Measurements from ENCODE around the gene PPARG. TPM values are rescaled to one million over a fixed set of nuclear protein-coding genes. Genes with fewer than 3 reads are reported as not detected.

PPARG gene
- total and polyA plus RNA-seq, 4 donors = 8.3 to 41.4 (median 26.2) TPM

DNA sequence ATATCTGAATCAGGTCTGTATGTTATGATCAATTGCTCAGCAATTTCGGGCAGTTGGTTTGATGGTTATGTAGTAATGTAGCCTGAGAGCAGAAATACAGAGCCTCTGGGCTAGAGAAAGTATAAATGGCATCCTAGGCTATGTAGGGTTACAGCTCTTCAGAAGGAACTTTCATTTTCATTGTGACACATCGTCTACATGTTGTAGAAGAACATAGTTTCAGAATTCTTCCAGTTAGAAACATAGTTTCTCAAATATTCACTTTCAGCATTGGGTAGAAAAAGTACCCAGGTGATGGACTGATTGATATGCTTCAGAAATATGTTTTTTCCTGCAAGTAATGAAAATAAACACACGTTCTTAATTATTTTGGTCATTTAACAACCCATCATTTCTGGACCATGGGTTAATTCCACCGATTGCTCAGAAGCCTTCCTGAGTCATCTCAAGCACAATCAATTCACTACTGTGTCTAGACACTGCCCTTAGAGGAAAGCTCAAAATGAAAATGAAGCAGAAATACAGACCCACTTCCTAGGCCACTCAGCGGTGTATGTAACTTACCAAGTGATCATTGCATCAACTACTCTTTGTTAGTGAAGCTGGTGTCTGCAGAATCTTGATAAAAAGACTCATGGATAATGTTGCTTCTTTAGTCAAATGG lies 106.6 kb downstream of the PPARG start:
- 71 to 76% methylated on average over 5 of the region's 5 CpGs for WGBS, 2 donors
- H3K36me3 ChIP-seq (ENCODE audit: control insufficient read depth in 4 of 4, insufficient read depth in 4 of 4, low read length in 4 of 4) = no peaks in the 10 kb centered on the region
- H3K27me3 ChIP-seq (ENCODE audit: control insufficient read depth in 3 of 3, insufficient read depth in 3 of 3, low read length in 2 of 3) = peaks cover 0 to 2% (median 0%) of the 10 kb centered on the region in 3 donors
- DNase-seq (no peak), ATAC-seq (ENCODE audit: insufficient read depth, low FRiP score) (no peak)
- H3K4me3 ChIP-seq = no peak overlapping the region
- H3K9me3 ChIP-seq (ENCODE audit: control insufficient read depth in 4 of 4, insufficient read depth in 3 of 4, low read length in 3 of 4) = no peaks in the 10 kb centered on the region
- no peak overlapping the region for H3K27ac ChIP-seq (ENCODE audit: low read depth in 1 of 2, low read length in 1 of 2)
- no peak for TF ChIP-seq CTCF (IDR thresholded peaks at IDR 0.05; ENCODE audit: control extremely low read depth, extremely low read depth)
- H3K9ac ChIP-seq (ENCODE audit: insufficient read depth in 1 of 2, low read length in 2 of 2) = no peak overlapping the region
- peaks cover 0 to 40% (median 8%) of the 10 kb centered on the region in 5 donors for H3K4me1 ChIP-seq (ENCODE audit: control insufficient read depth in 5 of 5, insufficient read depth in 5 of 5, low read length in 5 of 5)

GRCh38 chr3:12396471-12396870 lies 107.6 kb downstream of the PPARG start:
- H3K36me3 ChIP-seq (ENCODE audit: control insufficient read depth in 4 of 4, insufficient read depth in 4 of 4, low read length in 4 of 4) = no peaks in the 10 kb centered on the region
- H3K9ac ChIP-seq (ENCODE audit: insufficient read depth in 1 of 2, low read length in 2 of 2) = no peak overlapping the region
- H3K4me3 ChIP-seq = no peak overlapping the region
- H3K9me3 ChIP-seq (ENCODE audit: control insufficient read depth in 4 of 4, insufficient read depth in 3 of 4, low read length in 3 of 4) = no peaks in the 10 kb centered on the region
- peaks cover 0 to 2% (median 0%) of the 10 kb centered on the region in 3 donors for H3K27me3 ChIP-seq (ENCODE audit: control insufficient read depth in 3 of 3, insufficient read depth in 3 of 3, low read length in 2 of 3)
- ATAC-seq (ENCODE audit: insufficient read depth, low FRiP score) (no peak), DNase-seq (no peak)
- no peak overlapping the region for H3K27ac ChIP-seq (ENCODE audit: low read depth in 1 of 2, low read length in 1 of 2)
- WGBS, 2 donors = 58 to 73% methylated on average over 6 of the region's 6 CpGs
- TF ChIP-seq CTCF (IDR thresholded peaks at IDR 0.05; ENCODE audit: control extremely low read depth, extremely low read depth) = no peak
- H3K4me1 ChIP-seq (ENCODE audit: control insufficient read depth in 5 of 5, insufficient read depth in 5 of 5, low read length in 5 of 5) = peaks cover 0 to 36% (median 8%) of the 10 kb centered on the region in 5 donors

DNA sequence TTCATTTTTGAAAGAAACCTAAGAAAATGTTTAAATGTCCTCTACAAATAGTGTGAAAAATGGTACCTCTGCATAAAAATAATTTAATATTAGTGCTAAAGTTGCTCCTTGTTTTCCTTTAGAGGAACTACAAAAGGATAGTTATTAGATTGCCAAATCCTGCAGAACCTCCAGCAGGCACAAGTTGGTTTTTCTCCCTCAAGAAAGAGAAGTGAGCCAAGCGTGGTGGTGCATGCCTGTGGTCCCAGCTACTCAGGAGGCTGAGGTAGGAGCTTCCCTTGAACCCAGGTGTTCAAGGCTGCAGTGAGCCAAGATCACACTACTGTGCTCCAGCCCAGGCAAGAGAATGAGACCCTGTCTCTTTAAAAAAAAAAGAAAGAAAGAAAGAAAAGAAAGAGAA lies 110.4 kb downstream of the PPARG start:
- no peaks in the 10 kb centered on the region for H3K36me3 ChIP-seq (ENCODE audit: control insufficient read depth in 4 of 4, insufficient read depth in 4 of 4, low read length in 4 of 4)
- H3K4me1 ChIP-seq (ENCODE audit: control insufficient read depth in 5 of 5, insufficient read depth in 5 of 5, low read length in 5 of 5) = peaks cover 0 to 11% (median 3%) of the 10 kb centered on the region in 5 donors
- DNase-seq (no peak), ATAC-seq (ENCODE audit: insufficient read depth, low FRiP score) (no peak)
- H3K27me3 ChIP-seq (ENCODE audit: control insufficient read depth in 3 of 3, insufficient read depth in 3 of 3, low read length in 2 of 3) = peaks cover 0 to 2% (median 0%) of the 10 kb centered on the region in 3 donors
- H3K9ac ChIP-seq (ENCODE audit: insufficient read depth in 1 of 2, low read length in 2 of 2) = no peak overlapping the region
- no peaks in the 10 kb centered on the region for H3K9me3 ChIP-seq (ENCODE audit: control insufficient read depth in 4 of 4, insufficient read depth in 3 of 4, low read length in 3 of 4)
- H3K27ac ChIP-seq (ENCODE audit: low read depth in 1 of 2, low read length in 1 of 2) = no peak overlapping the region
- TF ChIP-seq CTCF (IDR thresholded peaks at IDR 0.05; ENCODE audit: control extremely low read depth, extremely low read depth) = no peak
- H3K4me3 ChIP-seq = no peak overlapping the region
- 34 to 76% methylated on average over 1 of the region's 1 CpG for whole genome bisulfite sequencing, 2 donors

Data from lung (tissue), 12 donors.